SK-N-SH treated with all-trans-retinoic acid at 6 μM for 48 hours (cell line): ENCODE results near the gene RPL7A.

Experiments
- ATAC-seq: fragments of 200-7000 bp; cut with Tn5 transposase; 3 replicates; pipeline ENCODE4 v1.9.1; 2020; ENCODE audit warnings: mild to moderate bottlenecking, moderate library complexity
- ARNTL ChIP-seq: fragments of 450-650 bp; formaldehyde crosslinking; IDR thresholded peaks from 2 replicates; pipeline ENCODE4 v1.5.0; 2020; ENCODE audit warnings: low read depth, mild to moderate bottlenecking, moderate library complexity, borderline replicate concordance
- BACH2 ChIP-seq: fragments of 250-450 bp; sonication (Bioruptor Pico); IDR thresholded peaks from 2 replicates; pipeline ENCODE4 v1.9.0; 2021; ENCODE audit warnings: mild to moderate bottlenecking, borderline replicate concordance
- CSDC2 ChIP-seq: fragments of 250-450 bp; sonication (Bioruptor Pico); IDR thresholded peaks from 2 replicates; pipeline ENCODE4 v1.5.0; 2020; ENCODE audit warnings: mild to moderate bottlenecking, moderate library complexity
- CSRNP3 ChIP-seq: fragments of 250-450 bp; sonication (Bioruptor Pico); IDR thresholded peaks from 2 replicates; pipeline ENCODE4 v1.5.1; 2021; ENCODE audit warnings: mild to moderate bottlenecking, moderate library complexity
- ESRRG ChIP-seq: fragments of 250-450 bp; sonication (Bioruptor Pico); IDR thresholded peaks from 2 replicates; pipeline ENCODE4 v1.6.1; 2021; ENCODE audit warnings: mild to moderate bottlenecking
- GLIS3 ChIP-seq: fragments of 250-450 bp; sonication (Bioruptor Pico); IDR thresholded peaks from 2 replicates; pipeline ENCODE4 v1.5.0; 2020; ENCODE audit warnings: mild to moderate bottlenecking, moderate library complexity
- ISL1 ChIP-seq: fragments of 250-450 bp; sonication (Bioruptor Pico); IDR thresholded peaks from 2 replicates; pipeline ENCODE4 v2.1.2; 2022; ENCODE audit warnings: mild to moderate bottlenecking, moderate library complexity
- OSR1 ChIP-seq: fragments of 250-450 bp; sonication (Bioruptor Pico); IDR thresholded peaks from 2 replicates; pipeline ENCODE4 v1.8.0; 2022; ENCODE audit warnings: moderate library complexity, mild to moderate bottlenecking, inconsistent platforms
- POU6F1 ChIP-seq: fragments of 250-450 bp; sonication (Bioruptor Pico); IDR thresholded peaks from 2 replicates; pipeline ENCODE4 v1.8.0; 2021; ENCODE audit warnings: low read depth, mild to moderate bottlenecking, moderate library complexity, borderline replicate concordance
- RARB ChIP-seq: fragments of 250-450 bp; sonication (Bioruptor Pico); IDR thresholded peaks from 2 replicates; pipeline ENCODE4 v1.8.0; 2021; ENCODE audit warnings: mild to moderate bottlenecking, moderate library complexity
- SNAI2 ChIP-seq: fragments of 250-450 bp; sonication (Bioruptor Pico); IDR thresholded peaks from 2 replicates; pipeline ENCODE4 v1.5.0; 2020; ENCODE audit warnings: mild to moderate bottlenecking, moderate library complexity
- TCF4 ChIP-seq: fragments of 250-450 bp; sonication (Bioruptor Pico); IDR thresholded peaks from 2 replicates; pipeline ENCODE4 v1.8.0; 2021; ENCODE audit warnings: mild to moderate bottlenecking, moderate library complexity, borderline replicate concordance
- TOX ChIP-seq: fragments of 250-450 bp; sonication (Bioruptor Pico); IDR thresholded peaks from 2 replicates; pipeline ENCODE4 v1.8.0; 2021; ENCODE audit warnings: mild to moderate bottlenecking, moderate library complexity, borderline replicate concordance
- TSHZ2 ChIP-seq: fragments of 250-450 bp; sonication (Bioruptor Pico); IDR thresholded peaks from 2 replicates; pipeline ENCODE4 v1.5.0; 2020; ENCODE audit warnings: mild to moderate bottlenecking, moderate library complexity
- ZC3H10 ChIP-seq: fragments of 250-450 bp; sonication (Bioruptor Pico); IDR thresholded peaks from 2 replicates; pipeline ENCODE4 v1.5.1; 2021; ENCODE audit warnings: mild to moderate bottlenecking, moderate library complexity
- ZFP3 ChIP-seq: fragments of 250-450 bp; sonication (Bioruptor Pico); IDR thresholded peaks from 2 replicates; pipeline ENCODE4 v1.5.0; 2020; ENCODE audit warnings: mild to moderate bottlenecking, moderate library complexity
- ZFP30 ChIP-seq: fragments of 450-650 bp; formaldehyde crosslinking; IDR thresholded peaks from 2 replicates; pipeline ENCODE4 v1.5.0; 2022; ENCODE audit warnings: mild to moderate bottlenecking, moderate library complexity
- ZNF565 ChIP-seq: fragments of 450-650 bp; formaldehyde crosslinking; conservative IDR thresholded peaks from 2 replicates; pipeline ENCODE4 v1.5.0; 2020; ENCODE audit warnings: low read depth, mild to moderate bottlenecking, moderate library complexity
- ZNF70 ChIP-seq: fragments of 450-650 bp; formaldehyde crosslinking; IDR thresholded peaks from 2 replicates; pipeline ENCODE4 v1.5.0; 2020; ENCODE audit warnings: mild to moderate bottlenecking, moderate library complexity
- ZNF8 ChIP-seq: fragments of 450-650 bp; formaldehyde crosslinking; IDR thresholded peaks from 2 replicates; pipeline ENCODE4 v1.5.0; 2020; ENCODE audit warnings: mild to moderate bottlenecking, moderate library complexity

RPL7A gene

GRCh38 chr9:133377721-133378216 lies 29.8 kb downstream of the RPL7A start:
- TF ChIP-seq BACH2 (CRISPR knock-in tag) (no peak), OSR1 (CRISPR knock-in tag) (no peak), ZFP3 (CRISPR knock-in tag) (no peak), ZNF70 (CRISPR knock-in tag) (no peak)
- no peak for ATAC-seq

GRCh38 chr9:133378408-133378962 lies 30.5 kb downstream of the RPL7A start:
- no peak for TF ChIP-seq TCF4 (CRISPR knock-in tag)
- no peak for TF ChIP-seq ESRRG (CRISPR knock-in tag)
- no peak for TF ChIP-seq ZFP30 (CRISPR knock-in tag)
- no peak for TF ChIP-seq ZNF565 (CRISPR knock-in tag)
- TF ChIP-seq ZNF8 (CRISPR knock-in tag): no peak
- TF ChIP-seq TOX (CRISPR knock-in tag): no peak
- TF ChIP-seq ISL1: no peak
- TF ChIP-seq ZC3H10 (CRISPR knock-in tag): no peak
- TF ChIP-seq TSHZ2 (CRISPR knock-in tag): no peak
- TF ChIP-seq ARNTL (CRISPR knock-in tag): no peak
- TF ChIP-seq ZFP3 (CRISPR knock-in tag): no peak
- no peak for TF ChIP-seq ZNF70 (CRISPR knock-in tag)
- TF ChIP-seq CSDC2 (CRISPR knock-in tag): no peak
- TF ChIP-seq BACH2 (CRISPR knock-in tag): no peak
- TF ChIP-seq RARB (CRISPR knock-in tag): no peak
- TF ChIP-seq OSR1 (CRISPR knock-in tag): no peak
- ATAC-seq: no peak

- no peak for TF ChIP-seq CSRNP3 (CRISPR knock-in tag)
- no peak for TF ChIP-seq OSR1 (CRISPR knock-in tag)
- no peak for ATAC-seq
Measured at GRCh38 chr9:133379153-133380086, 31.4 kb downstream of the RPL7A start.

- TF ChIP-seq ZFP3 (CRISPR knock-in tag) (no peak), GLIS3 (CRISPR knock-in tag) (no peak), POU6F1 (no peak), ESRRG (CRISPR knock-in tag) (no peak), ZNF8 (CRISPR knock-in tag) (no peak), SNAI2 (CRISPR knock-in tag) (no peak), ZFP30 (CRISPR knock-in tag) (no peak), ZNF565 (CRISPR knock-in tag) (no peak), TSHZ2 (CRISPR knock-in tag) (no peak), CSRNP3 (CRISPR knock-in tag) (no peak), TOX (CRISPR knock-in tag) (no peak)
- no peak for ATAC-seq
Measured at GRCh38 chr9:133380734-133381133, 32.7 kb downstream of the RPL7A start.
